ENCODE measurements around the gene ETV6.

DNA sequence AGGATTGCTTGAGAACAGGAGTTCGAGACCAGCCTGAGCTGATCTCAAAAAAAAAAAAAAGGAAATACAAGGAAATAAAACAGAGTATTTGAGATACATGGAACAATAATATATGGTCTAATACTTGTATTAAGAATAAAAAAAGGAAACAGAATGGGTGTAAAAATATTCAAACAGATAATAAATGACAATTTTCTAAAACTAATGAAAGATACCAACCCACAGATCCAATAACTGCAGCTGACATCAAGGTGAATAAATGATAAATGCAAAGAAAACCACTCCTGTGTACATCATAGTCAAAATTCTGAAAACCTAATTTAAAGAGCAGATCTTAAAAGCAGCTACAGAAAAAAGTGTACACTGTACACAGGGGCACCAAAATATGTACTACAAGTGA lies 4.1 kb upstream of the ETV6 start:
- TF ChIP-seq CTCF (IDR thresholded peaks at IDR 0.05) (no peak), POLR2A (IDR thresholded peaks at IDR 0.05) (no peak), POLR2AphosphoS5 (IDR thresholded peaks at IDR 0.05; ENCODE audit: insufficient read depth in 1 of 2, low read depth in 1 of 2) (no peak)

Data from vagina (tissue), 2 donors.